ENCODE measurements around the gene TGFBR3.

The TGFBR3 gene

GRCh38 chr1:91731815-91732214, 154.1 kb downstream of the TGFBR3 start:
- no peak for TF ChIP-seq CTCF (IDR thresholded peaks at IDR 0.05; ENCODE audit: low read depth, low read length)
- DNase-seq (ENCODE audit: extremely low read depth, low read depth): no peak

- TF ChIP-seq CTCF (IDR thresholded peaks at IDR 0.05; ENCODE audit: low read depth, low read length): no peak
- no peak for DNase-seq (ENCODE audit: extremely low read depth, low read depth)
These were observed 154.9 kb downstream of the TGFBR3 start for GRCh38 chr1:91730801-91731732.

GRCh38 chr1:91729621-91730358, 156.2 kb downstream of the TGFBR3 start:
- no peak for TF ChIP-seq CTCF (IDR thresholded peaks at IDR 0.05; ENCODE audit: low read depth, low read length)
- no peak for DNase-seq (ENCODE audit: extremely low read depth, low read depth)

- DNase-seq (ENCODE audit: extremely low read depth, low read depth): no peak
- TF ChIP-seq CTCF (IDR thresholded peaks at IDR 0.05; ENCODE audit: low read depth, low read length): no peak
These were observed 158.2 kb downstream of the TGFBR3 start for GRCh38 chr1:91727763-91728162.

- peak; percentile 86 for DNase-seq (ENCODE audit: extremely low read depth, low read depth)
- TF ChIP-seq CTCF (IDR thresholded peaks at IDR 0.05; ENCODE audit: low read depth, low read length): no peak
These were observed 159.8 kb downstream of the TGFBR3 start for GRCh38 chr1:91725989-91726721.

GRCh38 chr1:91725618-91725988, 160.3 kb downstream of the TGFBR3 start:
- TF ChIP-seq CTCF (IDR thresholded peaks at IDR 0.05; ENCODE audit: low read depth, low read length): no peak
- no peak for DNase-seq (ENCODE audit: extremely low read depth, low read depth)
